Fibroblast of lung (primary cell): ENCODE measurements around the gene HBA1. TPM values are rescaled to one million over a fixed set of nuclear protein-coding genes. Genes with fewer than 3 reads are reported as not detected.

Source experiments
- DNase-seq, 2 donors: peaks; one replicate each; pipeline versions ENCODE4 v3.0.0 to v3.0.0-alpha.2; 2010; ENCODE audit warnings: low read depth in 2 of 2
- H2AFZ ChIP-seq: 2 replicates; pipeline ENCODE4 v1.5.1; 2012; ENCODE audit warnings: low read length, control low read depth, inconsistent platforms
- H3K27ac ChIP-seq: 2 replicates; pipeline ENCODE4 v1.5.1; 2011; ENCODE audit warnings: low read length, control low read depth; ENCODE audit not compliant: insufficient read depth
- H3K27me3 ChIP-seq: 2 replicates; pipeline ENCODE4 v1.5.1; 2011; ENCODE audit warnings: mild to moderate bottlenecking, low read length; ENCODE audit not compliant: control insufficient read depth, insufficient read depth
- H3K36me3 ChIP-seq: 2 replicates; pipeline ENCODE4 v1.5.1; 2011; ENCODE audit warnings: low read length; ENCODE audit not compliant: control insufficient read depth, insufficient read depth
- H3K4me1 ChIP-seq: 2 replicates; pipeline ENCODE4 v1.5.1; 2011; ENCODE audit warnings: low read length; ENCODE audit not compliant: control insufficient read depth, insufficient read depth; ENCODE audit errors: extremely low read depth
- H3K4me2 ChIP-seq: 2 replicates; pipeline ENCODE4 v1.5.1; 2011; ENCODE audit warnings: low read length, control low read depth; ENCODE audit not compliant: insufficient read depth; ENCODE audit errors: extremely low read depth
- H3K4me3 ChIP-seq, 4 experiments: fragments of 200-600 bp in 1 of 4; sonication (generic) in 1 of 4; replicated peaks in 1 of 4; 2 replicates each; pipeline ENCODE4 v1.5.1; 2011 to 2016; ENCODE audit warnings: low read length in 4 of 4, low read depth in 3 of 4, mild to moderate bottlenecking in 3 of 4, control low read depth in 2 of 4, inconsistent platforms in 1 of 4, mixed read lengths in 1 of 4; ENCODE audit not compliant: insufficient read depth in 1 of 4; ENCODE audit errors: control extremely low read depth in 1 of 4
- H3K79me2 ChIP-seq: 2 replicates; pipeline ENCODE4 v1.5.1; 2012; ENCODE audit warnings: mild to moderate bottlenecking, low read length, inconsistent platforms; ENCODE audit not compliant: control insufficient read depth, insufficient read depth
- H3K9ac ChIP-seq: 2 replicates; pipeline ENCODE4 v1.5.1; 2011; ENCODE audit warnings: mild to moderate bottlenecking, low read length, control low read depth; ENCODE audit not compliant: insufficient read depth
- H3K9me3 ChIP-seq: 2 replicates; pipeline ENCODE4 v1.5.1; 2012; ENCODE audit warnings: low read depth, low read length; ENCODE audit not compliant: control insufficient read depth, insufficient read depth
- H4K20me1 ChIP-seq: 2 replicates; pipeline ENCODE4 v1.5.1; 2011; ENCODE audit warnings: low read length; ENCODE audit not compliant: control insufficient read depth, insufficient read depth; ENCODE audit errors: extremely low read depth
- EZH2 ChIP-seq: IDR thresholded peaks from 2 replicates; pipeline ENCODE4 v1.5.1; 2012; ENCODE audit warnings: low read length, control low read depth, mild to moderate bottlenecking; ENCODE audit errors: missing control alignments
- polyA plus RNA-seq, 2 donors: library from polyadenylated mRNA; depleted of rRNA in 1 of 2; stranded (reverse) in 1 of 2; unstranded in 1 of 2; fragments of >200 nt; gene quantifications; 2 replicates each; pipeline ENCODE4 v1.2.1, GENCODE V29; 2011 to 2012; ENCODE audit warnings: missing spikeins in 1 of 2
- total RNA-seq: library from RNA; depleted of rRNA; stranded (reverse); fragments of >200 nt; gene quantifications from 2 replicates; pipeline ENCODE4 v1.2.1, GENCODE V29; 2014
- TF ChIP-seq, protein P1 (sequence below), 2 donors: IDR thresholded peaks in 1 of 2; conservative IDR thresholded peaks in 1 of 2; 1 replicate in 1 of 2; 2 replicates in 1 of 2; pipeline ENCODE4 v1.5.1; 2011 to 2012; ENCODE audit warnings: low read length in 2 of 2, control low read depth in 1 of 2, inconsistent platforms in 1 of 2, low read depth in 1 of 2, mild to moderate bottlenecking in 1 of 2

HBA1 gene
- total and polyA plus RNA-seq, 2 donors (not counting 1 experiment from before 2014, with no cell fraction given): 0.69 TPM; not detected in 1

DNA sequence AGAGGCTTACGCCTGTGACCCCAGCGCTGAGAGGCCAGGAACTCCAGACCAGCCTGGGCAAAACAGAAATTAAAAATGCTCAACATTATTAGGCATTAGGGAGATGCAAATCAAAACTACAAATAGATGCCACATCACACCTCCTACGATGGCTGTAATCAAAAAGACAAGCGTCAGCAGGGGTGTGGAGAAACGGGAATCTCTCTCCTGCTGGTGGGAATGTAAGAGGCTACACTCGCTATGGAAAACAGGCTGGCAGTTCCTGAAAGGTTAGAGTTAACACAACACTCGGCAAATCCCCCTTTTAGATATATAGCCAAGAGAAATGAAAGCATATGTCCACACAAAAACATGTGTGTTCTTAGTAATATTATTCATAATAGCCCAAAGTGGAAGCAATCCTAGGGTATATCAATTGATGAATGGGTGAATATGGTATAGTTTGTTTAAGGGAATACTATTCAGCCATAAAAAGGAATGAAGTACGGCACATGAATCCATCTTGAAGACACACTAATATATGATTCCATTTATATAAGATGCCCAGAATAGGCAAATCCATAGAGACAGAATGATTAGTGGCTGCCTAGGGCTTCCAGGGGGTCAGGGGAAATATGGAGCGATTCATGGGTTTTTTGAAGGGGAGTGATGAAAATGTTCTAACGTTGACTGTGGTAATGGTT lies 36.2 kb upstream of the HBA1 start:
- Histone ChIP-seq H4K20me1 (no peaks in the 10 kb centered on the region), H3K9me3 (no peaks in the 10 kb centered on the region), H3K4me1 (no peaks in the 10 kb centered on the region), H3K4me3 (no peak overlapping the region), H2AFZ (no peak overlapping the region), H3K36me3 (no peaks in the 10 kb centered on the region), H3K27ac (no peak overlapping the region), H3K4me2 (no peak overlapping the region), H3K9ac (no peak overlapping the region), H3K79me2 (peaks cover 7% of the 10 kb centered on the region), H3K27me3 (no peaks in the 10 kb centered on the region)
- DNase-seq: no peak
- TF ChIP-seq, protein P1, sequence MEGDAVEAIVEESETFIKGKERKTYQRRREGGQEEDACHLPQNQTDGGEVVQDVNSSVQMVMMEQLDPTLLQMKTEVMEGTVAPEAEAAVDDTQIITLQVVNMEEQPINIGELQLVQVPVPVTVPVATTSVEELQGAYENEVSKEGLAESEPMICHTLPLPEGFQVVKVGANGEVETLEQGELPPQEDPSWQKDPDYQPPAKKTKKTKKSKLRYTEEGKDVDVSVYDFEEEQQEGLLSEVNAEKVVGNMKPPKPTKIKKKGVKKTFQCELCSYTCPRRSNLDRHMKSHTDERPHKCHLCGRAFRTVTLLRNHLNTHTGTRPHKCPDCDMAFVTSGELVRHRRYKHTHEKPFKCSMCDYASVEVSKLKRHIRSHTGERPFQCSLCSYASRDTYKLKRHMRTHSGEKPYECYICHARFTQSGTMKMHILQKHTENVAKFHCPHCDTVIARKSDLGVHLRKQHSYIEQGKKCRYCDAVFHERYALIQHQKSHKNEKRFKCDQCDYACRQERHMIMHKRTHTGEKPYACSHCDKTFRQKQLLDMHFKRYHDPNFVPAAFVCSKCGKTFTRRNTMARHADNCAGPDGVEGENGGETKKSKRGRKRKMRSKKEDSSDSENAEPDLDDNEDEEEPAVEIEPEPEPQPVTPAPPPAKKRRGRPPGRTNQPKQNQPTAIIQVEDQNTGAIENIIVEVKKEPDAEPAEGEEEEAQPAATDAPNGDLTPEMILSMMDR (conservative IDR thresholded peaks at IDR 0.05 in 1 of 2, IDR thresholded peaks at IDR 0.05 in 1 of 2; ENCODE audit: low read depth in 1 of 2, low read length in 2 of 2): no peak
- no peak for TF ChIP-seq EZH2

DNA sequence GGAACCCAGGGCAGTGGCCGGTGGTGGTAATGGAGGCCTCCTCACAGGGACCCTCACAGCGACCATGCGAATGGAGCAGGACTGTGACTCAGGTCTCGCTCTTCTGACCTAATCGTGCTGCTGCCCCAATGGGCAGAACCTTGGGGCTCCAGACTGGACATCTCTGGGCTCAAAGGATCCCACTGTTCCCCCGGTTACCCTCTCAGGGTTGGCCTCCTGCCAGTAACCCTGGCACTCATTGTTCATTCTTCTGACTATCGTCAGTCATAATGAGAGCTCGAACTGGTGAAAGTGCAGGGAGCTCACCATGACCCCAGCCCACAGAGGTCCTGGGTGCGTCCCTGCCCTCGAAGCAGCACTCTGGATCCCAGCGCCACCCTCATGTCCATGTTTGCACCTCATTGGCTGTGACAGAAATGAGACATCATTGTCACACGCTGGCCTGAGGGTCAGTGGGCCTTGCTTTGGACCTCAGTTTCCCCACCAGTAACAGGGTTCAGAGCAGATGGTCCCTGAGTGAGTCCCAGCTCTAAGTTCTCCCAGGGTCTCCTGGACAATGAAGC lies 34.0 kb upstream of the HBA1 start:
- H3K4me2 ChIP-seq: no peak overlapping the region
- DNase-seq: no peak
- no peak overlapping the region for H3K27ac ChIP-seq
- H2AFZ ChIP-seq: no peak overlapping the region
- peaks cover 3% of the 10 kb centered on the region for H3K79me2 ChIP-seq
- H3K27me3 ChIP-seq: no peaks in the 10 kb centered on the region
- TF ChIP-seq EZH2: no peak
- TF ChIP-seq, protein P1 (conservative IDR thresholded peaks at IDR 0.05 in 1 of 2, IDR thresholded peaks at IDR 0.05 in 1 of 2; ENCODE audit: low read depth in 1 of 2, low read length in 2 of 2): no peak
- no peaks in the 10 kb centered on the region for H3K4me1 ChIP-seq
- H3K36me3 ChIP-seq: no peaks in the 10 kb centered on the region
- H3K9me3 ChIP-seq: no peaks in the 10 kb centered on the region
- H3K9ac ChIP-seq: no peak overlapping the region
- no peak overlapping the region for H3K4me3 ChIP-seq
- no peaks in the 10 kb centered on the region for H4K20me1 ChIP-seq

DNA sequence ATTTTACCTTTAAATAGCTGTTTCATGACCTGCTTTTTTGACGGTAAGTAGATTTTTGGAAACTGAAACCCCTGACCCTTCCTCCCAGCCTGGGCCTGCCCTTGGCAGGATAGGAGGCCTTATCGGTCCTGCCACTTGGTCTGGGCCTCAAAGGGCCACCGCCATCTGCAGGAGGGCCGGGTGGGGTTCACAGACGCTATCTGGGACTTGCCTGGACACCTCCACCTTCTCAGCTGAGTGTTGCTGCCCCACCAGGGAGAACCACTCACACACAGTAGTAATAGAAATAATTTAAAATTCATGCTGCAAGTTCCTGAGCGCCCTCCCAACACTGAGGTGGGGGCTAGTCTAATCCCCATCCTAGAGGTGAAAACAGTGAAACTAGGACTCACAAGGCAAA lies 33.4 kb upstream of the HBA1 start:
- no peaks in the 10 kb centered on the region for H3K36me3 ChIP-seq
- H3K27ac ChIP-seq: no peak overlapping the region
- no peaks in the 10 kb centered on the region for H3K4me1 ChIP-seq
- DNase-seq: no peak
- TF ChIP-seq, protein P1 (conservative IDR thresholded peaks at IDR 0.05 in 1 of 2, IDR thresholded peaks at IDR 0.05 in 1 of 2; ENCODE audit: low read depth in 1 of 2, low read length in 2 of 2): no peak
- no peak for TF ChIP-seq EZH2
- no peak overlapping the region for H3K4me3 ChIP-seq
- no peaks in the 10 kb centered on the region for H3K27me3 ChIP-seq
- H3K9me3 ChIP-seq: no peaks in the 10 kb centered on the region
- H3K9ac ChIP-seq: no peak overlapping the region
- no peak overlapping the region for H2AFZ ChIP-seq
- no peaks in the 10 kb centered on the region for H4K20me1 ChIP-seq
- H3K79me2 ChIP-seq: no peaks in the 10 kb centered on the region
- H3K4me2 ChIP-seq: no peak overlapping the region
